GM23248 (cell line): ENCODE measurements around the gene RRAS2.

ENCODE experiments used
- EZH2 ChIP-seq: fragments of 200-600 bp; sonication (generic); IDR thresholded peaks from 2 replicates; pipeline ENCODE4 v1.6.1; 2018; ENCODE audit warnings: antibody characterized with exemption, mild to moderate bottlenecking; ENCODE audit not compliant: insufficient read depth, poor library complexity, severe bottlenecking
- EZH2phosphoT487 ChIP-seq: fragments of 200-600 bp; sonication (generic); IDR thresholded peaks from 2 replicates; pipeline ENCODE4 v1.6.1; 2018; ENCODE audit warnings: antibody characterized with exemption, moderate library complexity, mild to moderate bottlenecking, low read depth; ENCODE audit not compliant: insufficient read depth

- TF ChIP-seq EZH2 (no peak), EZH2phosphoT487 (no peak)
Measured at GRCh38 chr11:14240221-14240620, 118.8 kb downstream of the RRAS2 start.
